Naive thymus-derived CD4-positive, alpha-beta T cell (primary cell): ENCODE measurements around the gene DENND1A. TPM values are rescaled to one million over a fixed set of nuclear protein-coding genes. Genes with fewer than 3 reads are reported as not detected.

ENCODE experiments used
- ATAC-seq: fragments of 150-1000 bp; cut with Tn5 transposase; 2 replicates; pipeline ENCODE4 v1.10.0; 2021; ENCODE audit warnings: mild to moderate bottlenecking, moderate library complexity
- CTCF ChIA-PET: fragments of 350-600 bp; sonication (Branson Sonifier 250); formaldehyde crosslinking; loops from one replicate; lab custom pipeline; 2021; ENCODE audit warnings: antibody characterized with exemption; lab: Charles Lee
- POLR2A ChIA-PET: fragments of 350-600 bp; sonication (Branson Sonifier 250); formaldehyde crosslinking; loops from one replicate; lab custom pipeline; 2021; ENCODE audit warnings: antibody characterized with exemption, inconsistent platforms; lab: Charles Lee
- DNase-seq, 9 donors: peaks; one replicate each; pipeline versions ENCODE4 v3.0.0 to v3.0.0-alpha.2; 2020 to 2022; ENCODE audit warnings: mixed read lengths in 1 of 9
- H3K27ac ChIP-seq: one replicate; pipeline ENCODE4 v1.7.0; 2013; ENCODE audit warnings: mild to moderate bottlenecking, low read depth, low read length, moderate library complexity
- H3K27me3 ChIP-seq, 2 donors: one replicate each; pipeline ENCODE4 v1.7.0; 2013; ENCODE audit warnings: low read length in 2 of 2, mild to moderate bottlenecking in 2 of 2, moderate library complexity in 2 of 2; ENCODE audit not compliant: control insufficient read depth in 2 of 2, insufficient read depth in 2 of 2
- H3K36me3 ChIP-seq, 3 experiments: 1 replicate in 2 of 3; 2 replicates in 1 of 3; pipeline ENCODE4 v1.7.0; 2013; ENCODE audit warnings: low read length in 3 of 3, mild to moderate bottlenecking in 3 of 3, moderate library complexity in 1 of 3; ENCODE audit not compliant: insufficient read depth in 3 of 3, control insufficient read depth in 2 of 3
- H3K4me1 ChIP-seq, 2 donors: one replicate each; pipeline ENCODE4 v1.7.0; 2013; ENCODE audit warnings: low read length in 2 of 2, mild to moderate bottlenecking in 2 of 2, moderate library complexity in 1 of 2; ENCODE audit not compliant: control insufficient read depth in 2 of 2, insufficient read depth in 2 of 2
- H3K4me3 ChIP-seq: 2 replicates; pipeline ENCODE4 v1.7.0; 2013; ENCODE audit warnings: mild to moderate bottlenecking, low read length
- H3K9me3 ChIP-seq, 3 experiments: 1 replicate in 2 of 3; 2 replicates in 1 of 3; pipeline ENCODE4 v1.7.0; 2013; ENCODE audit warnings: low read length in 3 of 3; ENCODE audit not compliant: control insufficient read depth in 2 of 3
- H3K27ac Mint-ChIP-seq, 9 donors: one replicate each; pipeline ENCODE4 v1.8.0; 2020 to 2022; ENCODE audit warnings: mixed read lengths in 9 of 9, mild to moderate bottlenecking in 8 of 9, moderate library complexity in 5 of 9, inconsistent platforms in 2 of 9
- H3K27me3 Mint-ChIP-seq, 5 donors: one replicate each; pipeline ENCODE4 v1.8.0; 2021 to 2022; ENCODE audit warnings: mixed read lengths in 5 of 5, mild to moderate bottlenecking in 1 of 5
- H3K36me3 Mint-ChIP-seq, 5 donors: one replicate each; pipeline ENCODE4 v1.8.0; 2020 to 2022; ENCODE audit warnings: mixed read lengths in 5 of 5, mild to moderate bottlenecking in 3 of 5, inconsistent platforms in 1 of 5
- H3K4me1 Mint-ChIP-seq, 7 donors: one replicate each; pipeline ENCODE4 v1.8.0; 2020 to 2022; ENCODE audit warnings: mixed read lengths in 7 of 7, mild to moderate bottlenecking in 3 of 7, inconsistent platforms in 1 of 7
- H3K4me3 Mint-ChIP-seq, 10 donors: one replicate each; pipeline ENCODE4 v1.8.0; 2020 to 2022; ENCODE audit warnings: mild to moderate bottlenecking in 10 of 10, mixed read lengths in 10 of 10, moderate library complexity in 6 of 10, inconsistent platforms in 2 of 10
- H3K9me3 Mint-ChIP-seq, 11 donors: one replicate each; pipeline ENCODE4 v1.8.0; 2020 to 2022; ENCODE audit warnings: mixed read lengths in 11 of 11, mild to moderate bottlenecking in 4 of 11, inconsistent platforms in 1 of 11, moderate library complexity in 1 of 11
- intact Hi-C, 2 donors: fragments of 100-400 bp; cut with micrococcal nuclease; formaldehyde crosslinking; loops; one replicate each; pipeline ENCODE4 v1.15.1; 2023
- polyA plus RNA-seq, 2 donors: library from polyadenylated mRNA; unstranded; fragments of 300-500 nt; fragmentation: Illumina TruSeq; gene quantifications; one replicate each; pipeline ENCODE4 v1.2.3, GENCODE V29; 2021
- total RNA-seq, 6 experiments: library from RNA in 5 of 6; stranded (reverse) in 5 of 6; gene quantifications; 1 replicate in 5 of 6; 2 replicates in 1 of 6; pipeline ENCODE4 v1.2.3 and lab custom pipeline; 2021 to 2026

DENND1A gene
- total and polyA plus RNA-seq, 7 experiments from 2014 or later = 4.6 to 41.1 (median 16.5) TPM

- H3K9me3 Mint-ChIP-seq = no peaks in the 10 kb centered on the region
- no peak for ATAC-seq
- H3K4me1 Mint-ChIP-seq = peaks cover 0 to 12% (median 5%) of the 10 kb centered on the region in 7 donors
- peaks cover 0 to 5% (median 0%) of the 10 kb centered on the region in 5 donors for H3K36me3 Mint-ChIP-seq
- Histone ChIP-seq H3K4me1 (peaks cover 0 to 9% of the 10 kb centered on the region in 2 donors), H3K9me3 (no peaks in the 10 kb centered on the region), H3K36me3 (no peaks in the 10 kb centered on the region), H3K27ac (no peak overlapping the region), H3K27me3 (no peaks in the 10 kb centered on the region), H3K4me3 (no peak overlapping the region)
- no peak overlapping the region for H3K27ac Mint-ChIP-seq
- H3K27me3 Mint-ChIP-seq = no peaks in the 10 kb centered on the region
- DNase-seq = no peak
- ChIA-PET POLR2A (no interaction called here), CTCF (no interaction called here)
- H3K4me3 Mint-ChIP-seq = no peak overlapping the region
- intact Hi-C loops = no loop called here
Measured at GRCh38 chr9:123772374-123772773, 157.6 kb downstream of the DENND1A start.

- ChIA-PET POLR2A (no interaction called here), CTCF (no interaction called here)
- Histone ChIP-seq H3K27me3 (no peaks in the 10 kb centered on the region), H3K36me3 (no peaks in the 10 kb centered on the region), H3K4me1 (peaks cover 0 to 9% of the 10 kb centered on the region in 2 donors), H3K9me3 (no peaks in the 10 kb centered on the region), H3K27ac (no peak overlapping the region), H3K4me3 (no peak overlapping the region)
- H3K36me3 Mint-ChIP-seq = peaks cover 0 to 9% (median 0%) of the 10 kb centered on the region in 5 donors
- DNase-seq (no peak), ATAC-seq (no peak)
- no peaks in the 10 kb centered on the region for H3K9me3 Mint-ChIP-seq
- H3K27ac Mint-ChIP-seq = no peak overlapping the region
- intact Hi-C loops = no loop called here
- H3K27me3 Mint-ChIP-seq = no peaks in the 10 kb centered on the region
- H3K4me3 Mint-ChIP-seq = no peak overlapping the region
- peaks cover 0 to 12% (median 5%) of the 10 kb centered on the region in 7 donors for H3K4me1 Mint-ChIP-seq
Measured at GRCh38 chr9:123771690-123772089, 158.2 kb downstream of the DENND1A start.

DNA sequence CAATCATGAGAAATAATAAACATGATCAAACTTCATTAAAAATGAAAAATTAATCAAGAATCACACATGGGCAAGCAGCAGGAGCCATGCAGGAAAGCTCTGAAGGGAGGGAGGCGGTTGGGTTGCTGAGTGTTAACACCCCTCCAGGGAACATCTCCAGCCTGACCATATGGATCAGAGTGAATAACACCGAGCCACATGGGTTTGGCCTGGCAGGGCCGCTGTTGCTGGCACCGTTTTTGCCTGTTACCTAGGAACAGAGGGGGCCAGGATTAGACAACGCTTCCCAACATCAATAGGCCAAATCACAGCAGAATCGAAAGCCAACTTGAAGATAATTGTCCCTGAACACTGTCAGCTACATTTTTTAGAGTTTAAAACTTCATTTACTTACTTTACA is 160.2 kb downstream of the DENND1A start:
- Mint-ChIP-seq H3K27me3 (no peaks in the 10 kb centered on the region), H3K36me3 (peaks cover 0 to 17% (median 0%) of the 10 kb centered on the region in 5 donors), H3K4me1 (peaks cover 0 to 8% (median 2%) of the 10 kb centered on the region in 7 donors), H3K27ac (no peak overlapping the region), H3K9me3 (no peaks in the 10 kb centered on the region), H3K4me3 (no peak overlapping the region)
- intact Hi-C loops = no loop called here
- Histone ChIP-seq H3K4me1 (no peaks in the 10 kb centered on the region), H3K27ac (no peak overlapping the region), H3K9me3 (no peaks in the 10 kb centered on the region), H3K27me3 (no peaks in the 10 kb centered on the region), H3K36me3 (no peaks in the 10 kb centered on the region), H3K4me3 (no peak overlapping the region)
- ChIA-PET POLR2A (no interaction called here), CTCF (no interaction called here)
- no peak for DNase-seq
- ATAC-seq = no peak

DNA sequence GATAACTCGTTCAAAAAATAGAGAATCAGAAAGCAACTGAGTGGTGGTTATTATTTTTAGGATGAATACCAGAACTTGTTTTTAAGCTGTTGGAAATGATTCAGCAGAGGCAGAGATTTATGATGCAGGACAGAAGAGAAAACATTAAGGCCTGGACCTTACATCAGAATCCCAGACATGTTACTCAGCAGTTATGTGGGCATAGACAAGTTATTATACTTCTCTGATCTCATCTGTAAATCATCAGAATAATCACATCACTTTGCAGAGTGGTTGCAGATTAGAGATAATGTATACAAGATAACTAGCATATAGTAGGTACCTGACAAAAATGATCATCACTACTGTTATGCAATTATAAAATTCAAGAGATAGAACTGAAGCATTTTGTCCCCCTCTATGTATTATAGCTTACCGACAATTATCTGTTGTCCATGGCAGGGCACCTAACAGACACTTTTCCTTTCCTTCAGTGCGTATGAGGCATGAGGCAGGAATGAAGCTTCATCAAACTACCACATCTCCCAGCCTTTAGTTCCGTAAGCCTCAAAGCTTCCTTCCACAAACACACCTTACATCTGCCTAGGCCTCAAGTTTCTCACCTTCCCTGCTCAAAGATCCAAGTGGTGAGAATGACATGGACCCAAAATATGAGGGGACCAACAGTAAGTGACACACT is 165.9 kb downstream of the DENND1A start:
- H3K27me3 ChIP-seq = no peaks in the 10 kb centered on the region
- H3K4me1 Mint-ChIP-seq = no peaks in the 10 kb centered on the region
- no peak overlapping the region for H3K4me3 ChIP-seq
- no peaks in the 10 kb centered on the region for H3K4me1 ChIP-seq
- H3K27me3 Mint-ChIP-seq = no peaks in the 10 kb centered on the region
- H3K36me3 ChIP-seq = no peaks in the 10 kb centered on the region
- ATAC-seq (peak; percentile 66), DNase-seq (no peak)
- H3K9me3 ChIP-seq = no peaks in the 10 kb centered on the region
- H3K36me3 Mint-ChIP-seq = peaks cover 0 to 12% (median 0%) of the 10 kb centered on the region in 5 donors
- no peak overlapping the region for H3K4me3 Mint-ChIP-seq
- H3K9me3 Mint-ChIP-seq = no peaks in the 10 kb centered on the region
- POLR2A ChIA-PET = no interaction called here
- no peak overlapping the region for H3K27ac ChIP-seq
- H3K27ac Mint-ChIP-seq = no peak overlapping the region
- intact Hi-C loops = no loop called here
- CTCF ChIA-PET = no interaction called here

DNA sequence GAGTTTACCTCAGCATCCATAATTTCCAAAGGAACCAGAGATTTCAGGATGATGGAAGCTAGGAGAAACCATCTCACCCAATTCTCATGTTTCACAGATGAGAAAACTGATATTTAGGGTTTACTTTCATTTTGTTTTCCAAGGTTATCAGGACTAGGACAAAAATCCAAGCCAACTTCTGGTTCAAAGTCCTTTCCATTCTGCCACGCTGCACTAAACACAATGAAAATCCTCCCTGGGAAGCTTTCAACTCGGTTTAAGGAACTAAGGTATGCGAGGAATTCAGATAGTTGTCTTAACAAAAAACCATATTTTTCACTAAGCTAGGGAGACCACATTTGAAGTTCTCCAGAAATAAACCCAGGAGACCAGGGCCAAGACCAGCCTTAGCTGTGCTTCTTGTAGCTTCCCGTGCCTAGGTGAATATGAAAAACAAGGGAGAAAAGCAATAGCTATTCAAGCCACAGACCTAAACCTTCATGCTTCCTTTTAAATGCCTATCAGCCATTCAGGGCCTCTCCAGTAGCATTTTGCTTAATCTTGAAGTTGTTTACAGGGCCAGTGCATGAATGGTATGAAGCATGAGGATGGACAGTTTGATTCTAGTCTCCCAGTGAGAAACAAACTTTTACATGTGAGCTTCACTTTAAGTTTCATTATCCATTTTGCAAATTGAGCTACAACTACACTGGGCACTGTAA is 167.9 kb downstream of the DENND1A start:
- no peak overlapping the region for H3K4me3 ChIP-seq
- CTCF ChIA-PET = no interaction called here
- no peaks in the 10 kb centered on the region for H3K9me3 Mint-ChIP-seq
- peaks cover 0 to 22% (median 6%) of the 10 kb centered on the region in 5 donors for H3K36me3 Mint-ChIP-seq
- POLR2A ChIA-PET = no interaction called here
- no peaks in the 10 kb centered on the region for H3K4me1 ChIP-seq
- H3K27ac ChIP-seq = no peak overlapping the region
- no peaks in the 10 kb centered on the region for H3K27me3 Mint-ChIP-seq
- intact Hi-C loops = no loop called here
- no peak overlapping the region for H3K4me3 Mint-ChIP-seq
- no peaks in the 10 kb centered on the region for H3K4me1 Mint-ChIP-seq
- no peaks in the 10 kb centered on the region for H3K9me3 ChIP-seq
- ATAC-seq = no peak
- no peak overlapping the region for H3K27ac Mint-ChIP-seq
- no peaks in the 10 kb centered on the region for H3K27me3 ChIP-seq
- peaks cover 0 to 5% (median under 1%) of the 10 kb centered on the region in 3 experiments for H3K36me3 ChIP-seq
- no peak for DNase-seq

DNA sequence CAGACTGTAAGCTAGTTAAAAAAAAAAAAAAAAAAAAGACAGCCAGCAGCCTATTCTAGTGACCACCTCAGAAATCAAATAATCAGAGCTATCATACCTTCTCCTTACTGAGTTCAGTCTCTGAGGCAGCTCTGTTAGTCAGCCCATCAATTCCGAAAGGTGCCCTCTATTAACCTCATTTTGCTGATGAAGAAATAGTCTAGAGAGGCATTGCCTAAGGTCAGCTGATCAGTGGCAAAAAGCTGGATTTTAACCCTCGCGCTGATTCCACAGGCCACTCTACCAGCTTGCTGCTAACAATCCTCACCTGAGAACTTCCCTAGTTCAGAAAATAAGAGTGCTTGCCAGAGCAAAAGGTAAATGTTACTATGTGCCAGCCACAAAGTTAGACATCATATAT is 172.0 kb downstream of the DENND1A start:
- H3K27me3 Mint-ChIP-seq = no peaks in the 10 kb centered on the region
- no peak overlapping the region for H3K27ac Mint-ChIP-seq
- H3K9me3 Mint-ChIP-seq = no peaks in the 10 kb centered on the region
- no peak for DNase-seq
- H3K4me3 Mint-ChIP-seq = no peak overlapping the region
- H3K36me3 Mint-ChIP-seq = peaks cover 0 to 34% (median 6%) of the 10 kb centered on the region in 5 donors
- ChIA-PET CTCF (no interaction called here), POLR2A (no interaction called here)
- H3K4me1 ChIP-seq = no peaks in the 10 kb centered on the region
- H3K4me3 ChIP-seq = no peak overlapping the region
- H3K36me3 ChIP-seq = peaks cover 0 to 5% (median 3%) of the 10 kb centered on the region in 3 experiments
- H3K27me3 ChIP-seq = no peaks in the 10 kb centered on the region
- intact Hi-C loops = no loop called here
- H3K9me3 ChIP-seq = no peaks in the 10 kb centered on the region
- no peak overlapping the region for H3K27ac ChIP-seq
- peaks cover 0 to 6% (median 3%) of the 10 kb centered on the region in 7 donors for H3K4me1 Mint-ChIP-seq
- no peak for ATAC-seq
